Activated CD4-positive, alpha-beta T cell treated with anti-CD3 and anti-CD28 coated beads, Interleukin-2, amount 50 U/mL, for 4 hours (primary cell): ENCODE measurements around the gene FBLN7.

Experiments
- DNase-seq, 2 experiments: peaks; one replicate each; pipeline ENCODE4 v3.0.0-alpha.2; 2020

Gene FBLN7

GRCh38 chr2:112141626-112142007 is 3.4 kb downstream of the FBLN7 start:
- DNase-seq = no peak

- no peak for DNase-seq
Measured at GRCh38 chr2:112142525-112143078, 4.4 kb downstream of the FBLN7 start.

GRCh38 chr2:112143150-112143549 is 5.0 kb downstream of the FBLN7 start:
- no peak for DNase-seq

GRCh38 chr2:112144966-112145365 is 6.8 kb downstream of the FBLN7 start:
- no peak for DNase-seq

- no peak for DNase-seq
Measured at GRCh38 chr2:112147382-112148168, 9.4 kb downstream of the FBLN7 start.

- no peak for DNase-seq
Measured at GRCh38 chr2:112148477-112148876, 10.3 kb downstream of the FBLN7 start.

GRCh38 chr2:112149194-112149593 is 11.0 kb downstream of the FBLN7 start:
- no peak for DNase-seq

GRCh38 chr2:112149866-112150435 is 11.8 kb downstream of the FBLN7 start:
- no peak for DNase-seq

- no peak for DNase-seq
Measured at GRCh38 chr2:112150447-112150846, 12.3 kb downstream of the FBLN7 start.

GRCh38 chr2:112150851-112151250 is 12.7 kb downstream of the FBLN7 start:
- no peak for DNase-seq

- no peak for DNase-seq
Measured at GRCh38 chr2:112151271-112151670, 13.1 kb downstream of the FBLN7 start.

- DNase-seq = no peak
Measured at GRCh38 chr2:112151701-112152440, 13.7 kb downstream of the FBLN7 start.

- DNase-seq = no peak
Measured at GRCh38 chr2:112152476-112153178, 14.4 kb downstream of the FBLN7 start.

GRCh38 chr2:112153179-112153490 is 14.9 kb downstream of the FBLN7 start:
- DNase-seq = no peak

GRCh38 chr2:112153501-112153900 is 15.3 kb downstream of the FBLN7 start:
- DNase-seq = no peak

GRCh38 chr2:112154246-112155117 is 16.3 kb downstream of the FBLN7 start:
- DNase-seq = peak in 1 of 2 experiments; percentile 14

GRCh38 chr2:112155331-112156151 is 17.4 kb downstream of the FBLN7 start:
- peak in 1 of 2 experiments; percentile 18 for DNase-seq

- DNase-seq = peak in 1 of 2 experiments; percentile 31
Measured at GRCh38 chr2:112156152-112156986, 18.2 kb downstream of the FBLN7 start.

- DNase-seq = no peak
Measured at GRCh38 chr2:112157472-112157871, 19.3 kb downstream of the FBLN7 start.

- no peak for DNase-seq
Measured at GRCh38 chr2:112159454-112159921, 21.3 kb downstream of the FBLN7 start.
